ENCODE results near the gene PROCA1. TPM values are rescaled to one million over a fixed set of nuclear protein-coding genes. Genes with fewer than 3 reads are reported as not detected.
"Not testable (repeated sequence)": the region's sequence is repeated elsewhere in the genome, so short reads cannot be mapped to it uniquely, and the experiment has no call there.

The PROCA1 gene
- polyA plus RNA-seq, 1 donor: 5.7 TPM

DNA sequence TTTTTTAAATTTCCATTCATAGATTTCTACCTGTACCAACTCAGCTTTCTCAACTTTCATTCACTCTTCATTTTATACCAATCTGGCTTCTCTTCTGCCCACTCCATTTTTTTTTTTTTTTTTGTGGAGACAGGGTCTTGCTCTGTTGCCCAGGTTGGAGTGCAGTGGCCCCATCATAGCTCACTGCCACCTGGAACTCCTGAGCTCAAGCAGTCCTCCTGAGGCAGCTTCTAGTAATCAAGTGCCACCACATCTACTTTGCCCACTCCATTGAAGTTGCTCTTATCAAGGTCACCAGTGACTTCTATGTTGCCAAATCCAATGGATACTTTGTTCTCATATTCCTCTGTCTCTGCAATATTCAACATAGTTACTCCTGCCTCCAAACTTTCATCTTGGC is 48.0 kb downstream of the PROCA1 start:
- Histone ChIP-seq H3K4me3 (ENCODE audit: low read length) (no peak overlapping the region), H3K36me3 (ENCODE audit: control insufficient read depth, insufficient read depth, low read length) (peaks cover 24% of the 10 kb centered on the region), H3K27me3 (ENCODE audit: control insufficient read depth, insufficient read depth, low read length) (no peaks in the 10 kb centered on the region), H3K9me3 (ENCODE audit: control insufficient read depth, low read depth, low read length) (peaks cover 14% of the 10 kb centered on the region), H3K4me1 (ENCODE audit: control insufficient read depth, insufficient read depth, low read length) (peaks cover 8% of the 10 kb centered on the region), H3K27ac (ENCODE audit: low read length) (no peak overlapping the region)
- no peak for DNase-seq

DNA sequence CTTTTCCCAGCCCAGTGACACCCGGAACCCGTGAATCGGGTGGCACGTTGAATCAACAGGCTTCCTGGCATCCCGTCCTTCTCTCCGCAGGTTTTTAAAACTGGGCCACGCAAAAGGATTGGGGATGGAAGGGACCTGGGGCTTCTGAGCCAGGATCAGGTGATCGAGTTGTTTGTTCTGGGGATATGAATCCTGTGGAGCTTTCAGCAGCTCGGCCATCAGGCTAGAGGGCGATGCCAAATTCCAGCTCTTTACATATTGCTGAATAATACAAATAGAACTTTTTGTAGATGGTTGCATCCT is 49.2 kb downstream of the PROCA1 start:
- H3K27me3 ChIP-seq (ENCODE audit: control insufficient read depth, insufficient read depth, low read length): no peaks in the 10 kb centered on the region
- peaks cover 8% of the 10 kb centered on the region for H3K4me1 ChIP-seq (ENCODE audit: control insufficient read depth, insufficient read depth, low read length)
- WGBS (ENCODE audit: insufficient coverage, low lambda C conversion rate): no CpG with 5 or more reads among the region's 10 CpGs
- H3K4me3 ChIP-seq (ENCODE audit: low read length): peak overlapping the region; percentile 91
- H3K27ac ChIP-seq (ENCODE audit: low read length): peak overlapping the region; percentile 96
- H3K36me3 ChIP-seq (ENCODE audit: control insufficient read depth, insufficient read depth, low read length): peaks cover 22% of the 10 kb centered on the region
- H3K9me3 ChIP-seq (ENCODE audit: control insufficient read depth, low read depth, low read length): peaks cover 15% of the 10 kb centered on the region
- no peak for DNase-seq

DNA sequence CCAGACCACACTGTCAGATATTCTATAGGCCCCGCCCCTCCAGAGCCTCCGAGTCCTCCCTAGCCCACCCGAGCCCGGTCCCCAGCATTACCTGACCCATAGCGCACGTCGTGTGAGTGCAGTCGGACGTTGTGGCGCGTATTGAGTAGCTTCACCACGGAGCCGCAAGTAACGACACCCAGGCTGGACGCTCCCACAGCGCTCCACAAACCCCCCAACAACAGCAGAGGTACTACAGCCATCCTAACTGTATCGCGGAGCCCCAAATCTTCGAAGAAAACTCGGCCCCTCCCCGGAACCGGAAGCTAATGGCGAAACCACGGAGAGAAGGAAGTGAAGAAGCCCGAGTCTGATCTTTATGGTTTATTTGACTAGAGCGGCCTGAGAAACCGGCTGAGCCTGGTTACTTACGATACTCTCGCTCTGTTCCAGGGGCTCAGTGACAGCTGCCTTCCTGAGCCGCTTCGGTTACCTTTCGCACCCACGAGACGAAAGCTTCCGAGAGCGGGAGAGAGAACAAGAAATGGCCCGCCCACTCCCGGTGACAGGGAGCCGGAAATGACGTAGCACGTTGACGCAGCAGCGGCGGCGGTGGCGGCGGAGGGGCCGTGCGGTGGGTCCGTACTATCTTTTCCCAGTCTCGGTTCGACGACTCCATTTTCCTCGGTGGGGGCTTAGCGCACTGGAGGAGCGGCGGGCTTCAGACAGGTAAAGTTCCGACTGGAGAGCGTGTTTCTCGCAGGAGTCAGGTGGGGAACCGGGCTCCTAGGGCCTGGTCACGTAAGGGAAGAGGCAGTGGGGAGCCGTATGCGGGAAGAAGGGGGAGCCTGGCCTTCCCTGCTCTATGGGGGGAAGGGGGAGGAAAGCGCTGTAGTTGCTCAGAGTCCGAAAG is 49.8 kb downstream of the PROCA1 start, which contains the start of the genes SDF2 and SUPT6H:
TSS of gene SDF2 (minus strand) at position 272 of the 892 bp plus-strand sequence. CDS start at position 242, 30 bp downstream.
TSS of gene SUPT6H (plus strand) at position 571 of the 892 bp plus-strand sequence. CDS start 11,197 bp downstream, outside the sequence.
- peaks cover 8% of the 10 kb centered on the region for H3K4me1 ChIP-seq (ENCODE audit: control insufficient read depth, insufficient read depth, low read length)
- peaks cover 24% of the 10 kb centered on the region for H3K36me3 ChIP-seq (ENCODE audit: control insufficient read depth, insufficient read depth, low read length)
- peak; percentile 83 to 96 for DNase-seq
- peaks cover 15% of the 10 kb centered on the region for H3K9me3 ChIP-seq (ENCODE audit: control insufficient read depth, low read depth, low read length)
- WGBS (ENCODE audit: insufficient coverage, low lambda C conversion rate): no CpG with 5 or more reads among the region's 66 CpGs
- peak within 1 kb of the TSS; percentile 91 for H3K4me3 ChIP-seq (ENCODE audit: low read length)
- H3K27me3 ChIP-seq (ENCODE audit: control insufficient read depth, insufficient read depth, low read length): no peaks in the 10 kb centered on the region
- peak within 1 kb of the TSS; percentile 96 for H3K27ac ChIP-seq (ENCODE audit: low read length)

DNA sequence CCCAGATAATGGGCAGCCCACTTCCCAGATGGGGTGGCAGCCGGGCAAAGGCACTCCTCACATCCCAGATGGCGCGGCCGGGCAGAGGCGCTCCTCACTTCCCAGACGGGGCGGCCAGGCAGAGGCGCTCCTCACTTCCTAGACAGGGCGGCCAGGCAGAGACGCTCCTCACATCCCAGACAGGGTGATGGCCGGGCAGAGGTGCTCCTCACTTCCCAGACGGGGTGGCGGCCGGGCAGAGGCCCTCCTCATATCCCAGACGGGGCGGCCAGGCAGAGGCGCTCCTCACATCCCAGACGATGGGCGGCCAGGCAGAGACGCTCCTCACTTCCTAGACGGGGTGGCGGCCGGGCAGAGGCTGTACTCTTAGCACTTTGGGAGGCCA is 52.2 kb downstream of the PROCA1 start:
- no CpG with 5 or more reads among the region's 23 CpGs for WGBS (ENCODE audit: insufficient coverage, low lambda C conversion rate)
- not testable (repeated sequence) for H3K27ac ChIP-seq (ENCODE audit: low read length)

DNA sequence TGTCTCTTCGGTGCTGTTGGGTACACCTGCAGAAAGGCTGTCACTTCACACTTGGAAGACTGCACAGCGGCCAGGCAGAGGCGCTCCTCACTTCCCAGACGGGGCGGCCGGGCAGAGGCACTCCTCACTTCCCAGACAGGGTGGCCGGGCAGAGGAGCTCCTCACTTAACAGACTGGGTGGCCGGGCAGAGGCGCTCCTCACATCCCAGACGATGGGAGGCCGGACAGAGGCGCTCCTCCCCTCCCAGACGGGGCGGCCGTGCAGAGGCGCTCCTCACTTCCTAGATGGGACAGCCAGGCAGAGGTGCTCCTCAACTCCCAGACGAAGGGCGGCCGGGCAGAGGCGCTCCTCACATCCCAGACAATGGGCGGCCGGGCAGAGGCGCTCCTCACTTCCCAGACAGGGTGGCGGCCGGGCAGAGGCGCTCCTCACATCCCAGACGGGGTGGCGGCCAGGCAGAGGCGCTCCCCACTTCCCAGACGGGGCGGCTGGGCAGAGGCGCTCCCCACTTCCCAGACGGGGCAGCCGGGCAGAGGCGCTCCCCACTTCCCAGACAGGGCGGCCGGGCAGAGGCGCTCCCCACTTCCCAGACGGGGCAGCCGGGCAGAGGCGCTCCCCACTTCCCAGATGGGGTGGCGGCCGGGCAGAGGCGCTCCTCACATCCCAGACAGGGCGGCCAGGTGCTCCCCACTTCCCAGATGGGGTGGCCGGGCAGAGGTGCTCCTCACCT is 52.8 kb downstream of the PROCA1 start:
- not testable (repeated sequence) for H3K27ac ChIP-seq (ENCODE audit: low read length); DNase-seq; H3K4me3 ChIP-seq (ENCODE audit: low read length); H3K27me3 ChIP-seq (ENCODE audit: control insufficient read depth, insufficient read depth, low read length); H3K4me1 ChIP-seq (ENCODE audit: control insufficient read depth, insufficient read depth, low read length)
- Histone ChIP-seq H3K36me3 (ENCODE audit: control insufficient read depth, insufficient read depth, low read length) (peaks cover 31% of the 10 kb centered on the region), H3K9me3 (ENCODE audit: control insufficient read depth, low read depth, low read length) (peaks cover 15% of the 10 kb centered on the region)
- no CpG with 5 or more reads among the region's 46 CpGs for WGBS (ENCODE audit: insufficient coverage, low lambda C conversion rate)

More for the DNA sequence above, 52.2 kb downstream of the PROCA1 start:
- not testable (repeated sequence) for H3K27me3 ChIP-seq (ENCODE audit: control insufficient read depth, insufficient read depth, low read length); H3K4me1 ChIP-seq (ENCODE audit: control insufficient read depth, insufficient read depth, low read length); DNase-seq; H3K4me3 ChIP-seq (ENCODE audit: low read length)
- H3K9me3 ChIP-seq (ENCODE audit: control insufficient read depth, low read depth, low read length): peaks cover 15% of the 10 kb centered on the region
- H3K36me3 ChIP-seq (ENCODE audit: control insufficient read depth, insufficient read depth, low read length): peaks cover 27% of the 10 kb centered on the region

DNA sequence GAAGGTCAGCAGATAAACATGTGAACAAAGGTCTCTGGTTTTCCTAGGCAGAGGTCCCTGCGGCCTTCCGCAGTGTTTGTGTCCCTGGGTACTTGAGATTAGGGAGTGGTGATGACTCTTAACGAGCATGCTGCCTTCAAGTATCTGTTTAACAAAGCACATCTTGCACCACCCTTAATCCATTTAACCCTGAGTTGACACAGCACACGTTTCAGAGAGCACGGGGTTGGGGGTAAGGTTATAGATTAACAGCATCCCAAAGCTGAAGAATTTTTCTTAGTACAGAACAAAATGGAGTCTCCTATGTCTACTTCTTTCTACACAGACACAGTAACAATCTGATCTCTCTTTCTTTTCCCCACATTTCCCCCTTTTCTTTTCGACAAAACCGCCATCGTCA is 53.3 kb downstream of the PROCA1 start:
- H3K4me3 ChIP-seq (ENCODE audit: low read length); DNase-seq; H3K4me1 ChIP-seq (ENCODE audit: control insufficient read depth, insufficient read depth, low read length); H3K27me3 ChIP-seq (ENCODE audit: control insufficient read depth, insufficient read depth, low read length); H3K27ac ChIP-seq (ENCODE audit: low read length): not testable (repeated sequence)
- WGBS (ENCODE audit: insufficient coverage, low lambda C conversion rate): no CpG with 5 or more reads among the region's 8 CpGs
- peaks cover 15% of the 10 kb centered on the region for H3K9me3 ChIP-seq (ENCODE audit: control insufficient read depth, low read depth, low read length)
- H3K36me3 ChIP-seq (ENCODE audit: control insufficient read depth, insufficient read depth, low read length): peaks cover 34% of the 10 kb centered on the region

DNA sequence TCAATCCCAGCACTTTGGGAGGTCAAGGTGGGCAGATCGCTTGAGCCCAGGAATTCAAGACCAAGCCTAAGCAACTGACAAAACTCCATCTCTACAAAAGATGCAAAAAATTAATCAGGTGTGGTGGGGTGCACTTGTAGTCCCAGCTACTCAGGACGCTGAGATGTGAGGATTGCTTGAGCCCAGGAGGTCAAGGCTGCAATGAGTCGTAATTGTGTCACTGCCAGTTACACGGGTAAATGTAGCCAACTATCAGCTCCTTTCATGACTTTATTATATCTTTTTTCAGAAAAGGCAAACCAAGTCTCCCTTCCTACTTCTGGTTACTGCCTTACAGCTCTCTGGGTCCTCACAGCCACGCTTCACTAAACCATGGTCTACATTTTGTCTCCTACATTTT is 53.9 kb downstream of the PROCA1 start:
- WGBS (ENCODE audit: insufficient coverage, low lambda C conversion rate): 80% methylated on average over 1 of the region's 5 CpGs
- H3K27me3 ChIP-seq (ENCODE audit: control insufficient read depth, insufficient read depth, low read length): no peaks in the 10 kb centered on the region
- H3K4me3 ChIP-seq (ENCODE audit: low read length): no peak overlapping the region
- no peak for DNase-seq
- peaks cover 36% of the 10 kb centered on the region for H3K36me3 ChIP-seq (ENCODE audit: control insufficient read depth, insufficient read depth, low read length)
- H3K4me1 ChIP-seq (ENCODE audit: control insufficient read depth, insufficient read depth, low read length): peaks cover 3% of the 10 kb centered on the region
- H3K27ac ChIP-seq (ENCODE audit: low read length): no peak overlapping the region
- peaks cover 15% of the 10 kb centered on the region for H3K9me3 ChIP-seq (ENCODE audit: control insufficient read depth, low read depth, low read length)

DNA sequence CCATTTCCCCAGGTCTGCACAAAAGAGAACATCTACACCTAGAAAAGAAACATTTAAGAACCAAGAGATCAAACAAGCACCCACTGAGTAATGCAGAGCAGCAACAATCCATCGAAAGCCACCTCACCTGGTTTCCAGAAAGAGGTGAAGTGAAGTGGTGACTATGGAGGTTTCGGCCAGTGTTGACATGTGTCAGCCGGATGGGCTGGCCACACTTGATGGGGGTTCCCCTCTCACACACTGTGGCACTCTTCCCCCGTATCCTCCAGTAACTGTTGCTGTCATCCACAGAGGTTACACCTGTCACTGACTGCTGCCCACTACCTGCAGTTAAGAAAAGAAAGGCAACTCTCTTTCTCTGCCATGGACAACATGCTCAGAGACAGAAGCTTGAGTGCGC is 56.5 kb downstream of the PROCA1 start:
- H3K9me3 ChIP-seq (ENCODE audit: control insufficient read depth, low read depth, low read length): peaks cover 15% of the 10 kb centered on the region
- H3K27ac ChIP-seq (ENCODE audit: low read length): no peak overlapping the region
- no peaks in the 10 kb centered on the region for H3K27me3 ChIP-seq (ENCODE audit: control insufficient read depth, insufficient read depth, low read length)
- H3K4me1 ChIP-seq (ENCODE audit: control insufficient read depth, insufficient read depth, low read length): no peaks in the 10 kb centered on the region
- peaks cover 56% of the 10 kb centered on the region for H3K36me3 ChIP-seq (ENCODE audit: control insufficient read depth, insufficient read depth, low read length)
- no peak overlapping the region for H3K4me3 ChIP-seq (ENCODE audit: low read length)
- DNase-seq: no peak
- WGBS (ENCODE audit: insufficient coverage, low lambda C conversion rate): no CpG with 5 or more reads among the region's 5 CpGs

Other genes starting within 250 kb of the PROCA1 start
- 10.7 TPM for gene SLC13A2, start 238.2 kb downstream of the PROCA1 start, polyA plus RNA-seq
- gene FOXN1, start 205.5 kb downstream of the PROCA1 start, polyA plus RNA-seq: 0.04 TPM
- 48.9 TPM for gene UNC119, start 159.3 kb downstream of the PROCA1 start, polyA plus RNA-seq
- gene PIGS, start 140.4 kb downstream of the PROCA1 start, polyA plus RNA-seq: 88.7 TPM
- gene ALDOC, start 135.0 kb downstream of the PROCA1 start, polyA plus RNA-seq: 15.0 TPM
- gene SPAG5, start 112.9 kb downstream of the PROCA1 start, polyA plus RNA-seq: 35.1 TPM
- 15.2 TPM for gene RSKR, start 97.7 kb downstream of the PROCA1 start, polyA plus RNA-seq
- 61.9 TPM for gene BLTP2, start 66.7 kb downstream of the PROCA1 start, polyA plus RNA-seq
- gene SDF2, start 50.0 kb downstream of the PROCA1 start, polyA plus RNA-seq: 54.6 TPM
- gene SUPT6H, start 49.7 kb downstream of the PROCA1 start, polyA plus RNA-seq: 65.9 TPM
- 82.8 TPM for gene RAB34, start 6.0 kb upstream of the PROCA1 start, polyA plus RNA-seq
- gene RPL23A, start 8.1 kb upstream of the PROCA1 start, polyA plus RNA-seq: 1,720 TPM
- 9.4 TPM for gene TLCD1, start 14.3 kb upstream of the PROCA1 start, polyA plus RNA-seq
- gene NEK8, start 16.9 kb upstream of the PROCA1 start, polyA plus RNA-seq: 4.8 TPM
- 91.8 TPM for gene TRAF4, start 32.1 kb upstream of the PROCA1 start, polyA plus RNA-seq
- gene FAM222B, start 130.9 kb upstream of the PROCA1 start, polyA plus RNA-seq: 24.0 TPM
- gene ERAL1, start 143.1 kb upstream of the PROCA1 start, polyA plus RNA-seq: 54.2 TPM
- 74.6 TPM for gene FLOT2, start 185.8 kb upstream of the PROCA1 start, polyA plus RNA-seq
- gene DHRS13, start 191.2 kb upstream of the PROCA1 start, polyA plus RNA-seq: 8.4 TPM
- 27.7 TPM for gene PHF12, start 239.6 kb upstream of the PROCA1 start, polyA plus RNA-seq